HG02840 (cell line): ENCODE data around the gene ZNF143.

Source experiments
- ATAC-seq: cut with Tn5 transposase; IDR thresholded peaks from one replicate; pipeline ENCODE4 v1.9.1; 2021; ENCODE audit warnings: mild to moderate bottlenecking, moderate library complexity, moderate number of reproducible peaks; ENCODE audit not compliant: unreplicated experiment, low FRiP score

The ZNF143 gene

DNA sequence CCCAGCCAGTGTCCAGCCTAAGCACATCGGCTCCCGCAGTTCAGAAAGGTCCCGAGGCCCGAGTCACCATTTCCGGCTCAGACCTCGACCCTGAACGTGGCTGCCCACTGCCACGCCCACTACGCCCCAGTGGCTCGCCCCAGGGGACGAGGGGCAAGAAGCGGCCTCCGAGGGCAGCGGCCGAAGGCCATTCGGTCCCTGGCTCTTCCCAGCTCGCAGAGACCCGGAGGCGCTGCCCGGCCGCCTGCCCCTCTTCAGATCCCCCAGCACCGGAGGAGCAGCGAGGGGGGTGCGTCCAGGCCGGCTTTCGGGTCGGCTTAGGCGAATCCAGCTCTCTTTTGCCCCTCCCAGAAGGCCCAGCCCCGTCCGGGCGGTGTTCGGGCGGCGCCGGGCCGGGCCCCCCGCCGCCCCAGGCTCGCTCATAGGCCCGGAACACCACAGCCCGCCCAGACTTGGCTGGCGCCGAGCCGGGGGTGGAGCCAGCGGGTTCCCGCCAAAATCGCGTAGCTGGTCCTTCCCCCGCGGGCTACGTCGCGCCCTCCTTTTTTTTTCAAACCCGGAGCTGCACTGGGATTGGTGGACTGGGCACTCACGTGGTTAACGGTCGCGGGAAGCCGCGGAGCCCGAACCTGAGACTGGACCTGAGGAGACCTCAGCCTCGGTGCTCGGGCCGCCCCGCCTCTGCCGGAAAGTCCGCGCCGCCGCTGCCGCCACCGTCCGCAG is 112.4 kb downstream of the ZNF143 start, which contains the start of gene WEE1:
TSS of gene WEE1 (plus strand) at position 619 of the 723 bp plus-strand sequence. CDS start 264 bp downstream, outside the sequence.
- peak; percentile 80 for ATAC-seq

DNA sequence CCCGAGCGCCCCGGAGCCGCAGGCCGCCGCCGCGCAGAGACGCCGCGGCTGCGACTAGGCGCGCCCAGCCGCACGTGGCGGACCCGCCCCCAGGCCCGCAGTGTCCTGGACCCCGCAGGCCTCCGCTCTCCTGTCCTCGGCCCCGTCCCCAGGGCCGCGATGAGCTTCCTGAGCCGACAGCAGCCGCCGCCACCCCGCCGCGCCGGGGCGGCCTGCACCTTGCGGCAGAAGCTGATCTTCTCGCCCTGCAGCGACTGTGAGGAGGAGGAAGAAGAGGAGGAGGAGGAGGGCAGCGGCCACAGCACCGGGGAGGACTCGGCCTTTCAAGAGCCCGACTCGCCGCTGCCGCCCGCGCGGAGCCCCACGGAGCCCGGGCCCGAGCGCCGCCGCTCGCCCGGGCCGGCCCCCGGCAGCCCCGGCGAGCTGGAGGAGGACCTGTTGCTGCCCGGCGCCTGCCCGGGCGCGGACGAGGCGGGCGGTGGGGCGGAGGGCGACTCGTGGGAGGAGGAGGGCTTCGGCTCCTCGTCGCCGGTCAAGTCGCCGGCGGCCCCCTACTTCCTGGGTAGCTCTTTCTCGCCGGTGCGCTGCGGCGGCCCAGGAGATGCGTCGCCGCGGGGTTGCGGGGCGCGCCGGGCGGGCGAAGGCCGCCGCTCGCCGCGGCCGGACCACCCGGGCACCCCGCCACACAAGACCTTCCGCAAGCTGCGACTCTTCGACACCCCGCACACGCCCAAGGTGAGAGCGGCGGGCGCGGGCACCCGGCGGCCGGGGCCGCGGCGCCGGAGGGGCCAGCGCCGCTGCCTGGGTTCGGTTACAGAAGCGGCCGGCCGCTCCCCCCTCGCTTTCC is 113.2 kb downstream of the ZNF143 start:
- peak; percentile 8 for ATAC-seq

DNA sequence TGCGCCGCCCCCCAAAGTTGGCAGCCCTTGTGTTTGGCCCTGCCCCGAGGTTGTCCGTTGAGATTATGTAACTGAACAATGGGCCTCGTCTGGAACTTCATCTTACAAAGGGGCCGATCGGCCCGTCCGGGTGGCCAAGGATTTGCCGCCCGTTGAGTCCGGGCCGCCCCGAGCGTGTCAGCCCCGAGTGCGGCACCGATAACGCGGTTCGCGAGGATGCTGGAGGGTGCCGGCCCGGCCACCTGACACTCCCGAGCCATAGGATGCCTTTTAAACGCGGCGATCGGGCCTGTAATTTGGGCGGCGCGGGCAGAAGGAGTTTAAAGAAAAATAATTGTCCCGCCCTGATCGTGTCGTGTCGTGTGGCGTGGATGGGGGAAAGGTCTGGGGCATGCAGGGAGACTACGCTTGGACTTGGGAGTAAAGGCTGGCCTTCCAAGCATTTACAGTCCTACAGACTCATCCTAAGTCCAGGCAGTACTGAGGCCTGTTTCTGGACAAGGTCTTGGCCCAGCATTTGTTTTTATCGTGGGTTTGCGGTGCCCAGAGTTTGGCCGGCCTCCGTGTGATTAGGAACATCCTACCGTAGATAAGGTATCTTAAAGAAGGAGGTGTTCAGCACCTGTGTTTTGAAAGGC is 113.9 kb downstream of the ZNF143 start:
- no peak for ATAC-seq

DNA sequence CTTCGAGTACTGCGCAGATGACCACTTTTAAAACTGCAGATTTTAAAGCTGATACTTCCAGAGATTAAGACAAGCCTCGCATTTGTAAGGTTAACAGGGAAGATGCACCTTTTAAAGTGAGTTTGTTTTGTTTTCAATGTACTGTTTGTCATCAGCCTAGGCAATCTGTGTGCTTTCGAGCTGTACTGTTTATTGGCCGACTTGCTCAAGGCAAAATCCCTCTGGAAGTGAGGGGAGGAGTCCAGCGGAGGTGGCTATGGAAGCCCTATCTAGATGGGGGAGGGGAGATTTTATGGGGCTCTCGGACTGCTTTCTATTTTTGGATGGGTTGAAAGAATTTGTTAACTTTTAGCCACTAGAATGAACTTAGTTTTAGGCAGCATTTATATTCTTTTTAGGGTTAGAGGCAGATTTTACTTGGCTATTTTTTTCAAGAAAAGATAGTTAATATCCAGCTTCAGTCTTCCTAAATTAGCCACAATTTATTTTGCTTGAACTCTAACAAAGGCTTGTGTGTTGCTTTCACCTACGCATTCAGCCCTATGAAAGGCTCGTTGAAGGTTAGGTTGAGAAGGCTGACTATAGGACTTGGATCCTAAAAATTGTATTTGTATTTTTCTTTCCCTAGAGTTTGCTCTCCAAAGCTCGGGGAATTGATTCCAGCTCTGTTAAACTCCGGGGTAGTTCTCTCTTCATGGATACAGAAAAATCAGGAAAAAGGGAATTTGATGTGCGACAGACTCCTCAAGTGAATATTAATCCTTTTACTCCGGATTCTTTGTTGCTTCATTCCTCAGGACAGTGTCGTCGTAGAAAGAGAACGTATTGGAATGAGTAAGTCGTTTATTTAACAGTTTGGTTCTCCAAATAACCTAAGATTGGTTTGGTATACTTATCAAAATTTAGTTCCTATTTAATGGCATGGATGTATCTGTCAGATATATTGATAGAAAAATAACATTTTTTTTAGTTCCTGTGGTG is 114.7 kb downstream of the ZNF143 start:
- no peak for ATAC-seq

DNA sequence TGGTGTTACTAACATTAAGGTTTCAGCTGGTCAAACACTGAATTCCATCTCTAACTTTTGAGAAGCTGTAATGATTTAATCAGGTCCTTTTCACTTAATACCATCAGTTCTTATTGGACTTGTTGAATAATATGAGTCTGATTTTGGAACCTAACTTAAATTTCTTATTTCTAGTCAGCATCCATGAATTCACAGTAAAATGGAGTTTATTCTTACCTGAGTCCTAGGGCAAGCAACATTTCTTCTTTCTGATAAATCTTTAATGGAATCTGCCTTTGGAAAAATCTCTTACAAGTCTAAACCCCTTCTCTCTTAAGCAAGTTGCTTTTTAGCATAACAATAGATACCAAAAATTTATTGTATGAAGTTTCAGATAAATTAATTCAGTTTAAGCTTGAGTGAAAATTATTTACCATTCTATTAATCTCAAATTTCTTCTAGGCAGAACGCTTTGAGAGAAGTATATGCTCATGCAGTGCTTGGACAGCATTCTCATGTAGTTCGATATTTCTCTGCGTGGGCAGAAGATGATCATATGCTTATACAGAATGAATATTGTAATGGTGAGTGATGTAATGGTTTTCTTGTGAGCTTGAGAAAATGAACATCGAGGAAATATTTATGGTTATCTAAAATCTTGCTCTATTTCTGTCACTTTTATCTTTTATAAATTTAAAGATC is 116.0 kb downstream of the ZNF143 start:
- ATAC-seq, result no peak

DNA sequence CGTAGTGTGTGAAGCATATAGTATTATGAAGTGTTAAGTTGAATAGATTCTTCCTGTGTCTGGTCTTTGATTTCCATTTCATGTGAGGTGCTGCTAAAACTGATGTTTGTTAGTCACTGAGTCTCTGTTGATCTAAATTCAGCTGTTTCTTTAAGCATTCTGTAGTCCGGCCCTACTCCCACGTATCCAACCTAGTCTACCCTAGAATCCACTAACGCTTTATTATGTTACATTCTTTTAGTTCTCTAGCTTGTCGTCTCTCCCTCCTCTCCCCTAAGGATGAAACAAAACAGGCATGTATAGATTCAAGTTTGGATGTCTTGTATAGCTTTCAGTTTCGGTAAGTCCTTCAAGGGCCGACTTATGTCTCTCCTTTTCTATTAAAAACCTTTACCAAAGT is 116.7 kb downstream of the ZNF143 start:
- ATAC-seq, result no peak
